Right cardiac atrium (tissue), 5 donors: Measurements from ENCODE around the gene B3GAT3. TPM values are rescaled to one million over a fixed set of nuclear protein-coding genes. Genes with fewer than 3 reads are reported as not detected.

ENCODE experiments used
- ATAC-seq, 2 donors: fragments of 200-7000 bp; cut with Tn5 transposase; one replicate each; pipeline versions ENCODE4 v1.8.0 to v1.9.1; 2020; ENCODE audit warnings: moderate library complexity in 2 of 2, mild to moderate bottlenecking in 1 of 2
- DNase-seq, 3 donors: peaks; one replicate each; pipeline ENCODE4 v3.0.0-alpha.2; 2020
- H3K27ac ChIP-seq: one replicate; pipeline ENCODE4 v1.5.1; 2013; ENCODE audit warnings: mild to moderate bottlenecking, low read length, control low read depth, moderate library complexity
- H3K27me3 ChIP-seq: one replicate; pipeline ENCODE4 v1.6.1; 2013; ENCODE audit not compliant: control insufficient read depth, insufficient read depth
- H3K4me1 ChIP-seq: one replicate; pipeline ENCODE4 v1.6.1; 2013; ENCODE audit warnings: low read length; ENCODE audit not compliant: control insufficient read depth, insufficient read depth
- H3K4me3 ChIP-seq: one replicate; pipeline ENCODE4 v1.5.1; 2013; ENCODE audit warnings: low read length, control low read depth
- H3K9me3 ChIP-seq: one replicate; pipeline ENCODE4 v1.6.1; 2013; ENCODE audit warnings: low read length; ENCODE audit not compliant: control insufficient read depth
- WGBS: extraction: QIAGEN DNeasy Blood & Tissue Kit; methylation state at CpG from one replicate; pipeline ENCODE4 v1.1.7; 2013; 5-methylcytosine and 5-hydroxymethylcytosine counted together
- intact Hi-C, 4 donors: fragments of 100-400 bp; cut with DNase I; formaldehyde crosslinking; loops; one replicate each; pipeline versions ENCODE4 v1.11.0 to v1.14.0; 2022 to 2023
- microRNA-seq, 2 donors: library from miRNA; unstranded; fragments of <30 nt; microRNA quantifications; one replicate each; pipeline ENCODE4 v1.2.0, GENCODE V29; 2020 to 2021
- polyA plus RNA-seq: library from polyadenylated mRNA; stranded (reverse); fragments of 200-250 nt; gene quantifications from one replicate; pipeline ENCODE4 v1.2.3, GENCODE V29; 2013
- total RNA-seq, 4 donors: library from RNA; stranded (reverse); fragmentation: NEBNext Ultra II Directional; extraction: Animal tissue kit (Norgen Biotek cat#: 25700); gene quantifications; one replicate each; pipeline ENCODE4 v1.2.1, GENCODE V29; 2021
- donor health status: healthy with polysubstance abuse.
- donor health status: DM: no; HTN: yes; CAD: no.
- donor health status: DM: no; HTN: no; CAD: no.
- donor health status: DM: no; HTN: yes; CAD: no; lungs with severe emphysema.
- donor health status: DM: yes; HTN: yes; CAD: no.

Gene B3GAT3
- total and polyA plus RNA-seq, 5 donors: 10.7 to 23.1 (median 17.3) TPM

DNA sequence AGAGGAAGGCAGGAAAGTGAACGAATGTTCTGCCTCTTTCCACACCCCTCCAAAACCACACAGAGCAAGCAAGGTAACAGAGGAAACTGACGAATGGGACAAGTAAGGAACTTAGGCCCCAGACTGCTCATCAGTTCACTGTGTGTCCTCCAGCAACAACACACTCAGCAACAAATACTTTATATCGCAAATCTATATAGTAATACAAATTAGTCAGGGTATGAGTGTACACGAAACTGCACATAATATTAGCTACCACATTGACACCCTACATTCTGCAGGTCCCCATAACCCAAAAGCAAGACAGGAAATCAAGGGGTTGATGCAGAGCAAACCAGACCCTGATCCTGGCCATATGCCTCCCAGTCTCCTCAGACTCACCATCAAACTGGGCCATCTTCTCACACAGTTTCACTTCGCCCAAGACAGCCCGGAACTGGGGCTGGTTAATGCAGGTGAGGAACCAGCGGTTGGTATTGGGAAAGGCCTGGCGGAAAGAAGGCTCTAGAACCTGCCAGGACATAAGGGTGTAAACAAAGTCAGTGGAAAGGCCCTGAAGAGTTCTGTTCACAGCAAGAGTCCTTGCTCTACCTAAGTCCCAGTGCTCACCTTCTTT is 54.7 kb downstream of the B3GAT3 start:
- no peaks in the 10 kb centered on the region for H3K27me3 ChIP-seq
- WGBS: 82% methylated on average over 8 of the region's 8 CpGs
- DNase-seq (no peak), ATAC-seq (no peak)
- no peak overlapping the region for H3K27ac ChIP-seq
- no peak overlapping the region for H3K4me3 ChIP-seq
- intact Hi-C loops: loop anchor here in 1 of 4 donors (10.0 kb wide), 1 partner anchor 72 kb away; no protein-coding TSS in a partner anchor
- H3K4me1 ChIP-seq: no peaks in the 10 kb centered on the region
- H3K9me3 ChIP-seq: no peaks in the 10 kb centered on the region

- H3K4me1 ChIP-seq: no peaks in the 10 kb centered on the region
- intact Hi-C loops: loop anchor here in 1 of 4 donors (10.0 kb wide), 1 partner anchor 71 kb away; no protein-coding TSS in a partner anchor
- WGBS: 89% methylated on average over 8 of the region's 8 CpGs
- H3K27me3 ChIP-seq: no peaks in the 10 kb centered on the region
- no peak overlapping the region for H3K4me3 ChIP-seq
- DNase-seq: no peak
- no peaks in the 10 kb centered on the region for H3K9me3 ChIP-seq
- ATAC-seq: no peak
- no peak overlapping the region for H3K27ac ChIP-seq
These were observed 55.5 kb downstream of the B3GAT3 start for GRCh38 chr11:62566247-62566646.

Small RNA genes within 50 kb of the gene (microRNA-seq; reads per million reads assigned to microRNA genes)
- 0 to 0.42 reads per million in 2 donors for gene MIR6747

Other genes starting within 250 kb of the B3GAT3 start
- gene SCGB1A1, start 203.0 kb downstream of the B3GAT3 start, total RNA-seq: not detected
- gene SCGB1A1, start 203.0 kb downstream of the B3GAT3 start, polyA plus RNA-seq: not detected
- gene AHNAK, start 75.2 kb downstream of the B3GAT3 start, total RNA-seq: 100 to 1,000 TPM; 289 to 371 (median 320) TPM
- gene AHNAK, start 75.2 kb downstream of the B3GAT3 start, polyA plus RNA-seq: 78.1 TPM
- gene EEF1G, start 48.1 kb downstream of the B3GAT3 start, total RNA-seq: 1,000 to 10,000 TPM in 1 of 4 donors, 100 to 1,000 TPM in 3; 807 to 1,060 (median 897) TPM
- 770 TPM for gene EEF1G, start 48.1 kb downstream of the B3GAT3 start, polyA plus RNA-seq
- gene TUT1, start 30.5 kb downstream of the B3GAT3 start, total RNA-seq: 10 to 100 TPM in 3 of 4 donors, 1 to 10 TPM in 1; 8.0 to 15.3 (median 11.5) TPM
- gene TUT1, start 30.5 kb downstream of the B3GAT3 start, polyA plus RNA-seq: 10.7 TPM
- 10 to 100 TPM; 34.8 to 47.6 (median 38.3) TPM for gene MTA2, start 20.1 kb downstream of the B3GAT3 start, total RNA-seq
- gene MTA2, start 20.1 kb downstream of the B3GAT3 start, polyA plus RNA-seq: 24.1 TPM
- 10 to 100 TPM; 23.5 to 33.3 (median 26.7) TPM for gene EML3, start 9.2 kb downstream of the B3GAT3 start, total RNA-seq
- 23.9 TPM for gene EML3, start 9.2 kb downstream of the B3GAT3 start, polyA plus RNA-seq
- 1 to 10 TPM; 6.1 to 7.9 (median 6.6) TPM for gene ROM1, start 8.7 kb downstream of the B3GAT3 start, total RNA-seq
- 7.9 TPM for gene ROM1, start 8.7 kb downstream of the B3GAT3 start, polyA plus RNA-seq
- 100 to 1,000 TPM; 112 to 137 (median 122) TPM for gene GANAB, start 24.6 kb upstream of the B3GAT3 start, total RNA-seq
- gene GANAB, start 24.6 kb upstream of the B3GAT3 start, polyA plus RNA-seq: 66.5 TPM
- gene INTS5, start 31.3 kb upstream of the B3GAT3 start, total RNA-seq: 10 to 100 TPM; 10.4 to 13.3 (median 11.8) TPM
- 6.1 TPM for gene INTS5, start 31.3 kb upstream of the B3GAT3 start, polyA plus RNA-seq
- gene C11orf98, start 43.2 kb upstream of the B3GAT3 start, total RNA-seq: 10 to 100 TPM; 30.6 to 41.1 (median 35.2) TPM
- 79.7 TPM for gene C11orf98, start 43.2 kb upstream of the B3GAT3 start, polyA plus RNA-seq
- 1 to 10 TPM; 6.6 to 9.5 (median 7.3) TPM for gene CSKMT, start 43.3 kb upstream of the B3GAT3 start, total RNA-seq
- gene CSKMT, start 43.3 kb upstream of the B3GAT3 start, polyA plus RNA-seq: 5.2 TPM
- gene UQCC3, start 49.7 kb upstream of the B3GAT3 start, total RNA-seq: 1 to 10 TPM; 5.2 to 8.6 (median 6.5) TPM
- gene UQCC3, start 49.7 kb upstream of the B3GAT3 start, polyA plus RNA-seq: 12.9 TPM
- gene LBHD1, start 50.3 kb upstream of the B3GAT3 start, total RNA-seq: 1 to 10 TPM; 3.2 to 5.8 (median 3.6) TPM
- 7.3 TPM for gene LBHD1, start 50.3 kb upstream of the B3GAT3 start, polyA plus RNA-seq
- 10 to 100 TPM; 76.6 to 95.7 (median 83.6) TPM for gene UBXN1, start 57.1 kb upstream of the B3GAT3 start, total RNA-seq
- 101 TPM for gene UBXN1, start 57.1 kb upstream of the B3GAT3 start, polyA plus RNA-seq
- gene LRRN4CL, start 67.5 kb upstream of the B3GAT3 start, total RNA-seq: 1 to 10 TPM; 1.4 to 3.3 (median 2.3) TPM
- gene LRRN4CL, start 67.5 kb upstream of the B3GAT3 start, polyA plus RNA-seq: 3.0 TPM
- gene BSCL2, start 85.4 kb upstream of the B3GAT3 start, total RNA-seq: 10 to 100 TPM; 20.0 to 27.6 (median 26.5) TPM
- 34.3 TPM for gene BSCL2, start 85.4 kb upstream of the B3GAT3 start, polyA plus RNA-seq
- not detected for gene GNG3, start 85.7 kb upstream of the B3GAT3 start, total RNA-seq
- 0.57 TPM for gene GNG3, start 85.7 kb upstream of the B3GAT3 start, polyA plus RNA-seq
- 10 to 100 TPM; 29.3 to 37.2 (median 35.5) TPM for gene HNRNPUL2, start 105.5 kb upstream of the B3GAT3 start, total RNA-seq
- 33.2 TPM for gene HNRNPUL2, start 105.5 kb upstream of the B3GAT3 start, polyA plus RNA-seq
- gene TTC9C, start 106.5 kb upstream of the B3GAT3 start, total RNA-seq: 10 to 100 TPM; 11.7 to 17.0 (median 14.6) TPM
- 18.4 TPM for gene TTC9C, start 106.5 kb upstream of the B3GAT3 start, polyA plus RNA-seq
- 10 to 100 TPM in 2 of 4 donors, 1 to 10 TPM in 2; 7.8 to 14.5 (median 9.5) TPM for gene ZBTB3, start 132.2 kb upstream of the B3GAT3 start, total RNA-seq
- gene ZBTB3, start 132.2 kb upstream of the B3GAT3 start, polyA plus RNA-seq: 4.0 TPM
- 10 to 100 TPM; 34.4 to 43.3 (median 37.4) TPM for gene POLR2G, start 139.6 kb upstream of the B3GAT3 start, total RNA-seq
- 51.1 TPM for gene POLR2G, start 139.6 kb upstream of the B3GAT3 start, polyA plus RNA-seq
- gene TAF6L, start 149.4 kb upstream of the B3GAT3 start, total RNA-seq: 10 to 100 TPM in 1 of 4 donors, 1 to 10 TPM in 3; 8.0 to 17.1 (median 9.6) TPM
- gene TAF6L, start 149.4 kb upstream of the B3GAT3 start, polyA plus RNA-seq: 10.4 TPM
- 10 to 100 TPM; 19.2 to 21.8 (median 19.7) TPM for gene TMEM179B, start 165.4 kb upstream of the B3GAT3 start, total RNA-seq
- 29.7 TPM for gene TMEM179B, start 165.4 kb upstream of the B3GAT3 start, polyA plus RNA-seq
- 10 to 100 TPM; 12.7 to 17.2 (median 16.3) TPM for gene TMEM223, start 170.0 kb upstream of the B3GAT3 start, total RNA-seq
- 29.5 TPM for gene TMEM223, start 170.0 kb upstream of the B3GAT3 start, polyA plus RNA-seq
- 10 to 100 TPM; 40.3 to 56.4 (median 47.1) TPM for gene NXF1, start 183.5 kb upstream of the B3GAT3 start, total RNA-seq
- gene NXF1, start 183.5 kb upstream of the B3GAT3 start, polyA plus RNA-seq: 45.8 TPM
- 10 to 100 TPM; 20.1 to 27.8 (median 21.8) TPM for gene STX5, start 210.1 kb upstream of the B3GAT3 start, total RNA-seq
- 14.4 TPM for gene STX5, start 210.1 kb upstream of the B3GAT3 start, polyA plus RNA-seq
- not detected for gene TEX54, start 210.9 kb upstream of the B3GAT3 start, total RNA-seq
- gene TEX54, start 210.9 kb upstream of the B3GAT3 start, polyA plus RNA-seq: not detected
- 10 to 100 TPM; 24.8 to 28.7 (median 26.6) TPM for gene WDR74, start 217.6 kb upstream of the B3GAT3 start, total RNA-seq
- gene WDR74, start 217.6 kb upstream of the B3GAT3 start, polyA plus RNA-seq: 17.9 TPM